GM19397 (cell line): ENCODE data around the gene TGFBI.

Experiments used
- ATAC-seq: cut with Tn5 transposase; IDR thresholded peaks from one replicate; pipeline ENCODE4 v1.9.1; 2021; ENCODE audit warnings: mild to moderate bottlenecking, moderate library complexity; ENCODE audit not compliant: unreplicated experiment

Gene TGFBI

GRCh38 chr5:136061630-136062365 lies 33.0 kb downstream of the TGFBI start:
- no peak for ATAC-seq

GRCh38 chr5:136062366-136063274 lies 33.8 kb downstream of the TGFBI start:
- peak; percentile 73 for ATAC-seq

- ATAC-seq: no peak
Observed at GRCh38 chr5:136063778-136064465, 35.1 kb downstream of the TGFBI start.

- no peak for ATAC-seq
Observed at GRCh38 chr5:136064510-136064909, 35.7 kb downstream of the TGFBI start.

- ATAC-seq: no peak
Observed at GRCh38 chr5:136065588-136065987, 36.8 kb downstream of the TGFBI start.

GRCh38 chr5:136066661-136067271 lies 38.0 kb downstream of the TGFBI start:
- ATAC-seq: no peak

GRCh38 chr5:136067422-136067821 lies 38.6 kb downstream of the TGFBI start:
- ATAC-seq: no peak

GRCh38 chr5:136070486-136071285 lies 41.9 kb downstream of the TGFBI start:
- no peak for ATAC-seq

GRCh38 chr5:136073714-136074529 lies 45.1 kb downstream of the TGFBI start:
- ATAC-seq: peak; percentile 87

GRCh38 chr5:136075466-136075891 lies 46.7 kb downstream of the TGFBI start:
- no peak for ATAC-seq

GRCh38 chr5:136076067-136076466 lies 47.3 kb downstream of the TGFBI start:
- no peak for ATAC-seq

- ATAC-seq: no peak
Observed at GRCh38 chr5:136076881-136077445, 48.2 kb downstream of the TGFBI start.

- ATAC-seq: no peak
Observed at GRCh38 chr5:136079195-136079985, 50.6 kb downstream of the TGFBI start.

- ATAC-seq: peak; percentile 12
Observed at GRCh38 chr5:136080113-136080482, 51.3 kb downstream of the TGFBI start.

- peak; percentile 94 for ATAC-seq
Observed at GRCh38 chr5:136080483-136081216, 51.9 kb downstream of the TGFBI start.

GRCh38 chr5:136081217-136081591 lies 52.4 kb downstream of the TGFBI start:
- no peak for ATAC-seq

GRCh38 chr5:136082390-136083193 lies 53.8 kb downstream of the TGFBI start:
- ATAC-seq: no peak
